ENCODE data around the gene PLK2.

GRCh38 chr5:58456026-58456425 lies 3.9 kb downstream of the PLK2 start:
- TF ChIP-seq GATA3 (IDR thresholded peaks at IDR 0.05; ENCODE audit: low read depth, low read length), result no peak
- TF ChIP-seq GATA2 (IDR thresholded peaks at IDR 0.05; ENCODE audit: low read depth, low read length), result no peak
